MG63 (cell line): ENCODE measurements around the gene CTTN. TPM values are rescaled to one million over a fixed set of nuclear protein-coding genes. Genes with fewer than 3 reads are reported as not detected.
"Not testable (repeated sequence)": the region's sequence is repeated elsewhere in the genome, so short reads cannot be mapped to it uniquely, and the experiment has no call there.

ENCODE experiments used
- DNase-seq: peaks from one replicate; pipeline ENCODE4 v3.0.0-alpha.2; 2020
- H3K27me3 ChIP-seq: fragments of 250-450 bp; sonication (Bioruptor Pico); 2 replicates; pipeline ENCODE4 v1.5.1; 2020; ENCODE audit warnings: mild to moderate bottlenecking, moderate library complexity
- H3K36me3 ChIP-seq: fragments of 250-450 bp; sonication (Bioruptor Pico); 2 replicates; pipeline ENCODE4 v1.5.1; 2020; ENCODE audit warnings: mild to moderate bottlenecking, moderate library complexity
- H3K4me3 ChIP-seq: fragments of 250-450 bp; sonication (Bioruptor Pico); 2 replicates; pipeline ENCODE4 v1.5.1; 2020; ENCODE audit warnings: mild to moderate bottlenecking, moderate library complexity
- H3K9me3 ChIP-seq: fragments of 250-450 bp; sonication (Bioruptor Pico); 2 replicates; pipeline ENCODE4 v1.5.1; 2020; ENCODE audit warnings: mild to moderate bottlenecking, moderate library complexity
- total RNA-seq: library from RNA; depleted of rRNA; stranded (reverse); fragments of >200 nt; shearing (Covaris generic); gene quantifications from 2 replicates; pipeline ENCODE4 v1.2.3, GENCODE V29; 2014; ENCODE audit warnings: low replicate concordance

CTTN gene
- total RNA-seq, 1 experiment from 2014 or later = 153 TPM

GRCh38 chr11:70371241-70371640, 27.1 kb upstream of the CTTN start:
- Histone ChIP-seq H3K9me3 (no peaks in the 10 kb centered on the region), H3K27me3 (no peaks in the 10 kb centered on the region), H3K36me3 (peaks cover 45% of the 10 kb centered on the region), H3K4me3 (no peak overlapping the region)
- DNase-seq = no peak

DNA sequence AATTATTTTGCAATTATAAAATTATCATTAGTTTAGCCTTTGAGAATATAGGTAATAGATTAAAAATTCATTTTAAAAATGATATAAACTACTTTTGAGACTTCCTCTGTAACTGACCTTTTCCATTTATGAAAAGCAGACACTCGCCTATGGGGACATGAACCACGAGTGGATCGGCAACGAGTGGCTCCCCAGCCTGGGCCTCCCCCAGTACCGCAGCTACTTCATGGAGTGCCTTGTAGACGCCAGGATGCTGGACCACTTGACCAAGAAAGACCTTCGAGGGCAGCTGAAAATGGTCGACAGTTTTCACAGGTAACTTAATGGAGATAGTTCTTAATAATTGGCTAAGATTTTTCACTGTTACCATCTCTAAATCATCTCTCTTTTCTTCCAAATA, 26.3 kb upstream of the CTTN start:
- Histone ChIP-seq H3K9me3 (no peaks in the 10 kb centered on the region), H3K36me3 (peaks cover 39% of the 10 kb centered on the region), H3K27me3 (no peaks in the 10 kb centered on the region), H3K4me3 (no peak overlapping the region)
- no peak for DNase-seq

GRCh38 chr11:70376621-70377020, 21.7 kb upstream of the CTTN start:
- Histone ChIP-seq H3K4me3 (no peak overlapping the region), H3K36me3 (peaks cover 43% of the 10 kb centered on the region), H3K9me3 (no peaks in the 10 kb centered on the region), H3K27me3 (no peaks in the 10 kb centered on the region)
- DNase-seq = no peak

- Histone ChIP-seq H3K27me3 (no peaks in the 10 kb centered on the region), H3K9me3 (no peaks in the 10 kb centered on the region), H3K4me3 (no peak overlapping the region), H3K36me3 (peaks cover 45% of the 10 kb centered on the region)
- no peak for DNase-seq
Measured at GRCh38 chr11:70377645-70378044, 20.7 kb upstream of the CTTN start.

DNA sequence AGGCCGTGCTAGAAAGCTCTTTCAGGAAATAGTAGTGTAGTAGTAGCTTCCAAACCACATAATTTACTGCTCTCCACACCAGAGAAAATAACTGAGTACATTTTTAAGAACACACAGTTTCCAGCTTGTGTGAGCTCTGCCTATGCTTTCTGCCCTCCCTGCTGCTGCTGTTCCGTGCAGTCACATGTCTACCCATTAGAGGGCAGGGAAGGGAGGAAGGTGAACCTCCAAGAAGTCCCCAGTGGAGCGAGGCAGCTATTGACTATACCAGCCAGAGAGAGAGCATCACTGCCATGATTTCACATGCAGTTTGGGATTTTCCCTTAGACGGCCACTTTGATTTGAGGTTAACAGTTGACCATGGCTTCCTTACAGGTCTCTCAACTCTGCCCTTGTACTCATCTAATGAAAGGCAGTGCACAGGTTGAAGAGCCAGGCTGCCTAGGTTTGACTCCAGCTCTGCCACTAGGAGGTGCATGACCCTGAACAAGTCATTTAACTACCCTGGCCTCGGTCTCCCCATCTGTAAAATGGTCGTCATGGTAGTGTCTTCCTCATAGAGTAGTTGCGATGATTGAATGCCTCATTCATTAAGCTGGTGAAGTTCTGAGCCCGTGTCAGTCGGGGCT, 19.7 kb upstream of the CTTN start:
- Histone ChIP-seq H3K9me3 (no peaks in the 10 kb centered on the region), H3K36me3 (peaks cover 35% of the 10 kb centered on the region), H3K4me3 (no peak overlapping the region), H3K27me3 (no peaks in the 10 kb centered on the region)
- DNase-seq = no peak

- no peak for DNase-seq
- Histone ChIP-seq H3K9me3 (no peaks in the 10 kb centered on the region), H3K4me3 (no peak overlapping the region), H3K36me3 (peaks cover 40% of the 10 kb centered on the region), H3K27me3 (no peaks in the 10 kb centered on the region)
Measured at GRCh38 chr11:70381350-70381749, 17.0 kb upstream of the CTTN start.

GRCh38 chr11:70381872-70382861, 16.2 kb upstream of the CTTN start:
- peak; percentile 16 for DNase-seq
- Histone ChIP-seq H3K36me3 (peaks cover 38% of the 10 kb centered on the region), H3K27me3 (no peaks in the 10 kb centered on the region), H3K4me3 (no peak overlapping the region), H3K9me3 (no peaks in the 10 kb centered on the region)

GRCh38 chr11:70383664-70384565, 14.4 kb upstream of the CTTN start:
- Histone ChIP-seq H3K36me3 (peaks cover 20% of the 10 kb centered on the region), H3K4me3 (no peak overlapping the region), H3K9me3 (no peaks in the 10 kb centered on the region), H3K27me3 (no peaks in the 10 kb centered on the region)
- no peak for DNase-seq

DNA sequence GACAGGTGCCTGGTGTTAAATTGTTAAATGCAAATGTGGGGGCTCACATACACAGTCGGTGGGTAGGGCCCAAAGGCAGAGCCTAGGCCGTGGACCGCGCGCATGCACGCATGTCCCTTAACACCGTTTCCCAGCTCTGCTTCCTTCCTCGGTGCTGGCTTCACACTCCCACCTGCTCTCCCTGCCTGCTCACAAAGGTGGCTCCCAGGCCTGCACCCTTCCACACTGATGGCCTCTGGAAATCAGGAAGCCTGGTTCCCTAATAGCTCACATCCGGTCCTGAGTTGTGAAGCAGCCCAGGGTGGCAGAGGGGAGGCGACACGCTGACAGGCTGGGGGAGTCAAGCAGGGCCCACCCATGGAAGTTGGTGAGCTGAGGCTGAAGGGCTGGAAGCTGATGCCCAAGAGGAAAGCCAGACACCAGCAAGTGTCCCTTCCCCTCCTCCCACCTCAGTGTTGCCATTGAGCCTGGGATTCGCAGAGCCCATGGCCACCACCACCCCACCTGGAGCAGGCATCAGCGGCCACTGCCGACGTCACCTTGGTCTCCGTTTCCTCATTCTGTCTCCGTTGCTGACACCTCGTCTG, 13.7 kb upstream of the CTTN start:
- no peak overlapping the region for H3K4me3 ChIP-seq
- no peak for DNase-seq
- H3K36me3 ChIP-seq = peaks cover 18% of the 10 kb centered on the region
- no peaks in the 10 kb centered on the region for H3K9me3 ChIP-seq
- no peaks in the 10 kb centered on the region for H3K27me3 ChIP-seq

DNA sequence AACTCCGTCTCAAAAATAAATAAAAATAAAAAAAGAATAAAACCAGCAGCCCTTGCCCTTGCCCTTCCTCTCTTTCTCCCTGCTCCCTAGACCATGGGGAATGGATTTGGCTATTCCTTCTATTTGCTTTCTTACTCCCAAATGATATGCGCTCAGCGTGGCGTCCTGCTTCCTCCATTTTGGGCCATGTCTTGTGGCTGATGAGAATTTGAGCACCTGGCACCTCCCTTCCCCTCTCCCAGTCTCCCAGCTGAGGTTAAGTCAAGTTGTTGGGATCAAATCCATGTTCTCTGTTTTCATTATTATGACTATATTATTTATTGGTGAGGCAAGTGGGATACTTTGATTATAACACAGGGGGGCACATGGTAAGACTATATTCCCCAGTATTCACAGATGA, 10.8 kb upstream of the CTTN start:
- no peak for DNase-seq
- peaks cover 8% of the 10 kb centered on the region for H3K36me3 ChIP-seq
- H3K4me3 ChIP-seq = no peak overlapping the region
- H3K9me3 ChIP-seq = no peaks in the 10 kb centered on the region
- no peaks in the 10 kb centered on the region for H3K27me3 ChIP-seq

- no peak overlapping the region for H3K4me3 ChIP-seq
- H3K36me3 ChIP-seq = peaks cover 9% of the 10 kb centered on the region
- H3K27me3 ChIP-seq = no peaks in the 10 kb centered on the region
- no peaks in the 10 kb centered on the region for H3K9me3 ChIP-seq
- no peak for DNase-seq
Measured at GRCh38 chr11:70389201-70389600, 9.1 kb upstream of the CTTN start.

GRCh38 chr11:70390882-70391281, 7.4 kb upstream of the CTTN start:
- peaks cover 11% of the 10 kb centered on the region for H3K36me3 ChIP-seq
- not testable (repeated sequence) for H3K4me3 ChIP-seq, H3K27me3 ChIP-seq, H3K9me3 ChIP-seq, DNase-seq

DNA sequence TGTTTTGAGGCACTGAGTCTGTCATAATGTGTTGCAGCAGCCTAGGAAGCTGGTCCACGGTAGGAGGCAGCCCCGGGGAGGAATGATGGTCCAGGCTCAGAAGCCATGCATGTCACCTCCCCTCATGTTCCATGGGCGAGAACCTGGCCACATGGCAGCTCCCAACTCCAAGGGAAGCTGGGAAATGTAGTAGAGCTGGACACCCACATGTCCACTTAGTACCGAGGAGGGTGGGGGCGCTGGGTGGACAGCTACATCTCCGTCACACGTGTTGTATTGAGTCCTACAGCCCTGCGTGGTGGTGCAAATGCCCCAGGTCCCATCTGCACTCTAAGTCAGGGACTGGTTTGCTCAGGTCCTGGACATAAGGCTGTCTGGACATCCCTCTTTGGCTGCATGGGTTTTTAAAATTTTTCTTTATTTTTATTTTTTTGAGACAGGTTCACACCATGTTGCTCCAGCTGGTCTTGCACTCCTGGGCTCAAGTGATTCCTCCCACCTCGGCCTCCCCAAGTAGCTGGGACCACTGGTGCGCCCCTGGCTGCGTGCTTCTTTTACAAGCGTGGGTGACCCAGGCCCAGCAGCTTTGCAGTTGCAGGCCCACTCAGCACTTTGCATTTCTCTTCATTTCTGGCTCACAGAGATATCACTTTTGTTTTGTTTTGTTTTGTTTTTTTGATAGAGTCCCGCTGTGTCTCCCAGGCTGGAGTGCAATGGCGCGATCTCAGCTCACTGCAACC, 3.9 kb upstream of the CTTN start:
- H3K36me3 ChIP-seq = peaks cover 12% of the 10 kb centered on the region
- no peak overlapping the region for H3K4me3 ChIP-seq
- H3K9me3 ChIP-seq = no peaks in the 10 kb centered on the region
- no peaks in the 10 kb centered on the region for H3K27me3 ChIP-seq
- no peak for DNase-seq

DNA sequence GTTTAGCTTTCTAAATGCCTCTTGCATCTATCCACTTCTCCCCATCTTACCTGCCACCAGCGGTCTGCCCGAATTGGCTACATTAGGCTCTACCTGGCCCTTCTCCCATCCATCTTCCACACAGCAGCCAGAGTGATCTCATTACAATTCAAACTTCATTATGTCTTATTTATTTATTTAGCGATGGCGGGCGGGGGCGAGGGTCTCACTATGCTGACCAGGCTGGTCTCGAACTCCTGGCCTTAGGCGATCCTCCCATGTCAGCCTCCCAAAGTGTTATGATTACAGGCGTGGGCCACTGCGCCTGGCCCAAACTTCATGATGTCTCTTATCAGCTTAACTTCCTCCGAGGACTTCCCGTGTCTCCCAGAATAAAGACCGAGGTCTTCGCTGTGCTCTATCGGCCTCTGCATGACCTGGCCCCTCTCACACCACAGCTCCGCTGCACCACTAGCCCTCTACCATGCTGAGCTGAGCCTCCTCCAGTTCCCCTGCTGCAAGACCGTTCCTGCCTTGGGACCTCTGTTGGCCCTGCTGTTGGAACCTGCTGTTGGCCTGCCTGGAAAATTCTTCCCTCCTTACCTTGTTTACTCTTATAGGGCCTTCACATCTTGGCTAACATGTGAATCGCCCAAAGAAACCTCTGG, 870 bp upstream of the CTTN start:
- Histone ChIP-seq H3K9me3 (no peaks in the 10 kb centered on the region), H3K27me3 (no peaks in the 10 kb centered on the region), H3K36me3 (peaks cover 19% of the 10 kb centered on the region), H3K4me3 (peak overlapping the region; percentile 85)
- no peak for DNase-seq

DNA sequence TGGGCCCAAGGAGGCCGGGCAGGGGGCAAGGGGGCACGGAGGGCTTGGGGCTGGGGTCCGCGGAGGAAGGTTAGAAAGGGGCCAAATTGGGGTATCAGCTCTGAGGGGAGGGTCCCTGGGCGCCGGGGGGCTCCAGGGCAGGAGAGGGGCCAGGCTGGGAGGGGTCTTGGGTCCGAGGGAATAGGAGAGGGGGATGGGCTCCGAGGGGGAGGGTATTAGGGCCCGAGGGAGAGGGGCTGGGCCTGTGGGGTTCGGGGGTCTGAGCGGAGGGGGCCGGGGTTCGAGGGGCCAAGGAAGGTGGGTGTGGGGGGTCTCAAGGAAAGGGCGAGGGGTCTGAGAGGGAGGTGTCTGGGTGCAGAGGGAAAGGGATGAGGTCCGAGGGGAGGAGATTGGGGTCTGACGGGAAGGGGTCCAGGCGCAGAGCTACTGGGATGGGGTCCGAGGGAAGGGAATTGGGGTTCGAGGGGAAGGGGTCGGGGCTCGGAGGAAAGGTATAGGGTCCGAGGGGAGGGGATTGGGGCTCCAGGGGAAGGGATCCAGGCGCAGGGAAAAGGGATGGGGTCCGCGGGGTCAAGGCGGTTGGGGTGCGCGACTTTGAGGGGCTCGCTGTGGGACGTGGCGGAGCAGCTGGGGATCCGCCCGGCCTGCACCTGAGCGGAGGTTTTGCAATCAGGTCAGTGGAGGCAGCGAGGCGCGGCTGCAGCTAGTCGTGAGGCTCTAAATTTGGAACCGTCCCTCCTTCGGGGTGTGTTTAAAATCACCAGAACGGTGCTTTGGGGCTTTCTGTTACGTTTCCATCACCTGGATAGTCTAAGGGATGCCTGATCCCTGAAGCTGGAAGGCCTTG, 728 bp downstream of the CTTN start:
- H3K4me3 ChIP-seq = peak overlapping the region; percentile 85
- peaks cover 21% of the 10 kb centered on the region for H3K36me3 ChIP-seq
- no peaks in the 10 kb centered on the region for H3K9me3 ChIP-seq
- DNase-seq = no peak
- H3K27me3 ChIP-seq = no peaks in the 10 kb centered on the region
